ENCODE measurements around the gene SCYGR4. TPM values are rescaled to one million over a fixed set of nuclear protein-coding genes. Genes with fewer than 3 reads are reported as not detected.
A peak's percentile ranks its signal among the peaks of the same experiment; 100 is the strongest.
"Not testable (repeated sequence)": the region's sequence is repeated elsewhere in the genome, so short reads cannot be mapped to it uniquely, and the experiment has no call there.

The SCYGR4 gene
- total RNA-seq, 2 donors from 2014 or later, result not detected

GRCh38 chr2:227597998-227598397, 19.3 kb upstream of the SCYGR4 start:
- DNase-seq, result peak; percentile 75
- TF ChIP-seq CTCF (conservative IDR thresholded peaks at IDR 0.05), result no peak
- Histone ChIP-seq H3K4me3 (ENCODE audit: low read length) (no peak overlapping the region), H3K9ac (ENCODE audit: extremely low read depth, low read length, poor library complexity, severe bottlenecking) (no peak overlapping the region), H3K9me3 (ENCODE audit: control insufficient read depth, low read length) (no peaks in the 10 kb centered on the region), H3K36me3 (ENCODE audit: control insufficient read depth, insufficient read depth, low read length) (no peaks in the 10 kb centered on the region), H3K27me3 (ENCODE audit: control insufficient read depth, insufficient read depth, low read length, poor library complexity, severe bottlenecking) (no peaks in the 10 kb centered on the region), H3K27ac (ENCODE audit: low read depth, low read length) (no peak overlapping the region), H3K4me1 (ENCODE audit: control insufficient read depth, insufficient read depth, low read length) (peaks cover 3% of the 10 kb centered on the region)
- WGBS, 2 experiments (ENCODE audit: insufficient coverage in 1 of 2, insufficient read length in 1 of 2), result 64 to 73% methylated on average over 4 of the region's 4 CpGs
- Mint-ChIP-seq H3K27me3 (ENCODE audit: insufficient read depth) (no peaks in the 10 kb centered on the region), H3K9me3 (no peaks in the 10 kb centered on the region), H3K27ac (peak overlapping the region; percentile 79), H3K4me1 (peaks cover 9% of the 10 kb centered on the region), H3K36me3 (ENCODE audit: low read depth) (no peaks in the 10 kb centered on the region), H3K4me3 (no peak overlapping the region)

- H3K27ac Mint-ChIP-seq, result peak within 1 kb of the TSS; percentile 79
- H3K27me3 ChIP-seq (ENCODE audit: control insufficient read depth, insufficient read depth, low read length, poor library complexity, severe bottlenecking); H3K4me3 Mint-ChIP-seq; H3K9me3 Mint-ChIP-seq; H3K9ac ChIP-seq (ENCODE audit: extremely low read depth, low read length, poor library complexity, severe bottlenecking); H3K9me3 ChIP-seq (ENCODE audit: control insufficient read depth, low read length); H3K4me1 ChIP-seq (ENCODE audit: control insufficient read depth, insufficient read depth, low read length); H3K4me3 ChIP-seq (ENCODE audit: low read length); DNase-seq; H3K36me3 ChIP-seq (ENCODE audit: control insufficient read depth, insufficient read depth, low read length); H3K27me3 Mint-ChIP-seq (ENCODE audit: insufficient read depth); H3K36me3 Mint-ChIP-seq (ENCODE audit: low read depth); H3K4me1 Mint-ChIP-seq; H3K27ac ChIP-seq (ENCODE audit: low read depth, low read length): not testable (repeated sequence)
- WGBS, 2 experiments (ENCODE audit: insufficient coverage in 1 of 2, insufficient read length in 1 of 2), result 89 to 94% methylated on average over 1 to 13 of the region's 16 CpGs
Measured at GRCh38 chr2:227598835-227599503, 18.3 kb upstream of the SCYGR4 start, which contains the start of gene SCYGR2. Gene SCYGR2, plus strand, starts transcription at chr2:227598893. Its CDS starts 0 bp downstream, at chr2:227598893.

- WGBS, 2 experiments (ENCODE audit: insufficient coverage in 1 of 2, insufficient read length in 1 of 2), result 90 to 100% methylated on average over 2 to 3 of the region's 3 CpGs
- peaks cover 3% of the 10 kb centered on the region for H3K4me1 ChIP-seq (ENCODE audit: control insufficient read depth, insufficient read depth, low read length)
- H3K27ac Mint-ChIP-seq, result no peak overlapping the region
- no peak overlapping the region for H3K4me3 ChIP-seq (ENCODE audit: low read length)
- peaks cover 9% of the 10 kb centered on the region for H3K4me1 Mint-ChIP-seq
- no peaks in the 10 kb centered on the region for H3K36me3 ChIP-seq (ENCODE audit: control insufficient read depth, insufficient read depth, low read length)
- no peak for DNase-seq
- no peak overlapping the region for H3K27ac ChIP-seq (ENCODE audit: low read depth, low read length)
- H3K9ac ChIP-seq (ENCODE audit: extremely low read depth, low read length, poor library complexity, severe bottlenecking), result no peak overlapping the region
- no peak for TF ChIP-seq CTCF (conservative IDR thresholded peaks at IDR 0.05)
- no peak overlapping the region for H3K4me3 Mint-ChIP-seq
- no peaks in the 10 kb centered on the region for H3K9me3 Mint-ChIP-seq
- H3K27me3 Mint-ChIP-seq (ENCODE audit: insufficient read depth), result no peaks in the 10 kb centered on the region
- no peaks in the 10 kb centered on the region for H3K36me3 Mint-ChIP-seq (ENCODE audit: low read depth)
- no peaks in the 10 kb centered on the region for H3K9me3 ChIP-seq (ENCODE audit: control insufficient read depth, low read length)
- no peaks in the 10 kb centered on the region for H3K27me3 ChIP-seq (ENCODE audit: control insufficient read depth, insufficient read depth, low read length, poor library complexity, severe bottlenecking)
Measured at GRCh38 chr2:227602358-227602757, 14.9 kb upstream of the SCYGR4 start.
